Neural progenitor cell (in vitro differentiated cells): ENCODE measurements around the gene AGR2. TPM values are rescaled to one million over a fixed set of nuclear protein-coding genes. Genes with fewer than 3 reads are reported as not detected.

Source experiments
- DNase-seq: peaks from one replicate; pipeline ENCODE4 v3.0.0-alpha.2; 2016; ENCODE audit warnings: low spot score
- H2AFZ ChIP-seq: fragments of 200-600 bp; sonication (generic); replicated peaks from 2 replicates; pipeline ENCODE4 v1.6.1; 2016; ENCODE audit warnings: antibody characterized with exemption
- H3F3A ChIP-seq: fragments of 200-600 bp; sonication (generic); 2 replicates; pipeline ENCODE4 v1.6.1; 2016; ENCODE audit warnings: antibody characterized with exemption, low read depth
- H3K27ac ChIP-seq: fragments of 200-600 bp; sonication (generic); 2 replicates; pipeline ENCODE4 v1.5.1; 2016; ENCODE audit warnings: mild to moderate bottlenecking
- H3K27me3 ChIP-seq: fragments of 200-600 bp; sonication (generic); 2 replicates; pipeline ENCODE4 v1.6.1; 2016; ENCODE audit warnings: mild to moderate bottlenecking, moderate library complexity
- H3K36me3 ChIP-seq: fragments of 200-600 bp; sonication (generic); 2 replicates; pipeline ENCODE4 v1.5.1; 2016
- H3K4me1 ChIP-seq: fragments of 200-600 bp; sonication (generic); 2 replicates; pipeline ENCODE4 v1.6.1; 2016; ENCODE audit warnings: mixed run types
- H3K4me2 ChIP-seq: fragments of 200-600 bp; sonication (generic); 2 replicates; pipeline ENCODE4 v1.6.1; 2016
- H3K4me3 ChIP-seq: fragments of 200-600 bp; sonication (generic); 2 replicates; pipeline ENCODE4 v1.5.1; 2016
- H3K79me2 ChIP-seq: fragments of 200-600 bp; sonication (generic); 2 replicates; pipeline ENCODE4 v1.6.1; 2016; ENCODE audit warnings: low read depth
- H3K9ac ChIP-seq: fragments of 200-600 bp; sonication (generic); 2 replicates; pipeline ENCODE4 v1.6.1; 2016
- H3K9me3 ChIP-seq: fragments of 200-600 bp; sonication (generic); 2 replicates; pipeline ENCODE4 v1.5.1; 2016; ENCODE audit warnings: low read depth
- H4K20me1 ChIP-seq: fragments of 200-600 bp; sonication (generic); 2 replicates; pipeline ENCODE4 v1.6.1; 2016; ENCODE audit warnings: low read depth
- H3K27ac Mint-ChIP-seq: 3 replicates; pipeline ENCODE4 v1.8.0; 2021; ENCODE audit warnings: mixed read lengths
- H3K27me3 Mint-ChIP-seq: 2 replicates; pipeline ENCODE4 v1.8.0; 2022; ENCODE audit warnings: low read depth, mild to moderate bottlenecking, inconsistent platforms, moderate library complexity, mixed read lengths; ENCODE audit not compliant: insufficient read depth
- H3K36me3 Mint-ChIP-seq: 3 replicates; pipeline ENCODE4 v1.8.0; 2021; ENCODE audit warnings: mixed read lengths
- H3K4me1 Mint-ChIP-seq: 3 replicates; pipeline ENCODE4 v1.8.0; 2021; ENCODE audit warnings: mixed read lengths
- H3K4me3 Mint-ChIP-seq: 3 replicates; pipeline ENCODE4 v1.8.0; 2021; ENCODE audit warnings: mild to moderate bottlenecking, moderate library complexity, mixed read lengths
- H3K9me3 Mint-ChIP-seq: 3 replicates; pipeline ENCODE4 v1.8.0; 2020; ENCODE audit warnings: mixed read lengths
- CTCF ChIP-seq: fragments of 200-600 bp; sonication (generic); IDR thresholded peaks from 2 replicates; pipeline ENCODE4 v1.5.1; 2017; ENCODE audit warnings: antibody characterized with exemption, mild to moderate bottlenecking
- EZH2 ChIP-seq: fragments of 200-600 bp; sonication (generic); IDR thresholded peaks from 2 replicates; pipeline ENCODE4 v1.6.1; 2017; ENCODE audit warnings: antibody characterized with exemption, mild to moderate bottlenecking, moderate library complexity
- EZH2phosphoT487 ChIP-seq: fragments of 200-600 bp; sonication (generic); IDR thresholded peaks from 2 replicates; pipeline ENCODE4 v1.6.1; 2017; ENCODE audit warnings: antibody characterized with exemption
- total RNA-seq: library from RNA; depleted of rRNA; stranded (reverse); fragments of >200 nt; gene quantifications from 2 replicates; pipeline ENCODE4 v1.2.3, GENCODE V29; 2015; ENCODE audit warnings: low replicate concordance

The AGR2 gene
- total RNA-seq, 1 donor from 2014 or later, result not detected

GRCh38 chr7:16845746-16846145 lies 40.9 kb upstream of the AGR2 start:
- H3K4me3 ChIP-seq, result no peak overlapping the region
- DNase-seq, result no peak
- H3F3A ChIP-seq, result peaks cover 12% of the 10 kb centered on the region
- Mint-ChIP-seq H3K4me1 (no peaks in the 10 kb centered on the region), H3K4me3 (no peak overlapping the region), H3K27me3 (peaks cover 6% of the 10 kb centered on the region), H3K9me3 (no peaks in the 10 kb centered on the region), H3K36me3 (no peaks in the 10 kb centered on the region), H3K27ac (no peak overlapping the region)
- H3K9ac ChIP-seq, result no peak overlapping the region
- peaks cover 14% of the 10 kb centered on the region for H3K4me1 ChIP-seq
- no peak overlapping the region for H3K27ac ChIP-seq
- TF ChIP-seq EZH2 (no peak), CTCF (no peak), EZH2phosphoT487 (no peak)
- H3K4me2 ChIP-seq, result no peak overlapping the region
- H4K20me1 ChIP-seq, result no peaks in the 10 kb centered on the region
- no peak overlapping the region for H2AFZ ChIP-seq
- no peaks in the 10 kb centered on the region for H3K36me3 ChIP-seq
- H3K79me2 ChIP-seq, result no peaks in the 10 kb centered on the region
- no peaks in the 10 kb centered on the region for H3K9me3 ChIP-seq
- no peaks in the 10 kb centered on the region for H3K27me3 ChIP-seq

- Histone ChIP-seq H3F3A (peaks cover 12% of the 10 kb centered on the region), H3K79me2 (no peaks in the 10 kb centered on the region), H2AFZ (no peak overlapping the region), H3K36me3 (no peaks in the 10 kb centered on the region), H3K9me3 (no peaks in the 10 kb centered on the region), H4K20me1 (no peaks in the 10 kb centered on the region), H3K27ac (no peak overlapping the region), H3K4me2 (no peak overlapping the region), H3K4me1 (peaks cover 17% of the 10 kb centered on the region), H3K4me3 (no peak overlapping the region), H3K9ac (no peak overlapping the region), H3K27me3 (no peaks in the 10 kb centered on the region)
- no peaks in the 10 kb centered on the region for H3K9me3 Mint-ChIP-seq
- no peak for DNase-seq
- no peaks in the 10 kb centered on the region for H3K36me3 Mint-ChIP-seq
- peaks cover 5% of the 10 kb centered on the region for H3K4me1 Mint-ChIP-seq
- H3K27me3 Mint-ChIP-seq, result peaks cover 3% of the 10 kb centered on the region
- H3K27ac Mint-ChIP-seq, result no peak overlapping the region
- TF ChIP-seq EZH2phosphoT487 (no peak), EZH2 (no peak), CTCF (no peak)
- H3K4me3 Mint-ChIP-seq, result no peak overlapping the region
These were observed 36.9 kb upstream of the AGR2 start for GRCh38 chr7:16841681-16842080.

DNA sequence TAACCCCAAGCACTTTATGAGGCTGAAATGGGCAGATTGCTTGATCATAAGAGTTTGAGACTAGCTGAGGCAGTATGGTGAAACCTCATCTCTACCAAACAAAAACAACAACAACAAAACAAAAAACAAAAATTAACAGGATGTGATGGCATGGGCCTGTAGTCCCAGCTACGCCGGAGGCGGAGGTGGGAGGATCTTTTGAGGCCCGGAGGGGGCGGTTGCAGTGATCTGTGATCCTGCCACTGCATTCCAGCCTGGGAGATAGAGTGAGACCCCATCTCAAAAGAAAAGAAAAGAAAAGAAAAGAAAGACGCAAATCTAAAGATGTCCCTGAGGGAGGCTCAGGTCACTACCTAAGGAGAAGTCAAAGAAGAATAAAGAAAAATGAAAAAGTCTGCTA lies 35.3 kb upstream of the AGR2 start:
- Mint-ChIP-seq H3K27me3 (peaks cover 3% of the 10 kb centered on the region), H3K27ac (no peak overlapping the region), H3K4me3 (no peak overlapping the region), H3K9me3 (no peaks in the 10 kb centered on the region), H3K4me1 (peaks cover 5% of the 10 kb centered on the region), H3K36me3 (no peaks in the 10 kb centered on the region)
- DNase-seq, result peak; percentile 31
- Histone ChIP-seq H3K9me3 (no peaks in the 10 kb centered on the region), H3F3A (peaks cover 12% of the 10 kb centered on the region), H3K4me3 (no peak overlapping the region), H3K4me1 (peaks cover 17% of the 10 kb centered on the region), H2AFZ (peak overlapping the region; percentile 47), H3K36me3 (no peaks in the 10 kb centered on the region), H4K20me1 (no peaks in the 10 kb centered on the region), H3K4me2 (no peak overlapping the region), H3K27ac (no peak overlapping the region), H3K27me3 (no peaks in the 10 kb centered on the region), H3K79me2 (no peaks in the 10 kb centered on the region), H3K9ac (no peak overlapping the region)
- TF ChIP-seq CTCF, result no peak
- TF ChIP-seq EZH2, result no peak
- TF ChIP-seq EZH2phosphoT487, result no peak
